HG03139 (cell line): Measurements from ENCODE around the gene KLC4.

Source experiments
- ATAC-seq: cut with Tn5 transposase; IDR thresholded peaks from one replicate; pipeline ENCODE4 v1.9.1; 2021; ENCODE audit not compliant: unreplicated experiment

Gene KLC4

DNA sequence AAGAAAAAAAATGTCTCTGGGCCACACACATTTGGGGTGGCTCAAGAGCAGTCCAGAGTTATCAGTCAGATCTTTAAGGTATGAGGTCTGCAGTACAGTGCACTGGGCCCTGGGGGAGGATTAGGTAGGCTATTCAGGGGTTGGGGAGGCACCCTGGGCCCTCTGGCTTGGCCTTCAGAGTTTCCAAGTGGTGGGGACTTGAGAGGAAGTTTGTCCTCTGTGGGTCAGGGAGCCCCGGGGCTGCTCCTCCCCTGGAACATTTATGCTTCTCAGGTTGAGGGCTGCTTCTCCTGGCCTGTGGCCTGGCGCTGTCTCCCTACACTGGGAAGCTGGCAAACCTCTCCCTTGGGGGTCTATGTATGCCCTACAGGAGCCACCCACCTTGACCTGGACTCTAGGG lies 62.7 kb downstream of the KLC4 start:
- no peak for ATAC-seq

DNA sequence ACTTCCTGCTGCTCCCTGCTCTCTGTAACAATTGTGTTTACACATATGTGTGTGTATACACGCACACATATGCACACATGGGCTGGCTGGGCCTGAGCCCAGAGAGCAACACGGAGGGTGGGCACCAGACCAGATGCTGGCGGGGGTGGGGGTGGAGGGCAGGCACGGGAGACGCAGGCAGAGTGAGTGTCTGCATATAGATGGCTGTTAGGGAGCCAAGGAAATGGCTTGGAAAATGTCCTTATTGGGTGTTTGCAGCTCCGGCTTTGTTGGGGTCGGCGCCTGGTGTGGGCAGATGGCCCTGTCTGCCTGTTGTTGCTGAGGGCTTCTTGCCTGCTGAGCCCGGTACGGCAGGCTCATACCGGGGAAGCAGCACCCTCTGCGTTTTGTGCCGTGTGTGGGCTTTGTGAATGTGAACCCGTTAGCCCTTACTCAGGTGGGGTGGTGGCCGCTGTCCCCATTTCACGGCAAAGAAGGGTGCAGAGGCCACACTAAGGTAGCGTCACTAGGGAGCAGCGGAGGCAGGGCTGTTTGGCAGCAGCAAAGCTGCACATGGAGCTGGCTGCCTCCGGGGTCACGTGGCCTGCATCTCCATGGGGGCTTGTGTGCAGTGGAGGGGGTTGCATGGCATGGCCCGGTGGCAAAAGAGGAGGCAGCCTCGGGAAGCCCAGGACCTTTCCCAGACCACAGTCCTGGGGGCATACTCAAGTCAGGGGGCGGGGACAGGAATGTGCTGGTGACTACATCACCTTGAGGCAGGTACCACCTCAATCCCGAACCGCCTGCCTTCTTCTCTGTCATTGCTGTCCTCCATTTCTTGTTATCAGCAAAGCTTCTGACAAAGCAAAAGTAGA lies 64.3 kb downstream of the KLC4 start:
- no peak for ATAC-seq

GRCh38 chr6:43124481-43124880 lies 65.0 kb downstream of the KLC4 start:
- ATAC-seq = no peak
